WTC11 (cell line): ENCODE results near the gene HMBS. TPM values are rescaled to one million over a fixed set of nuclear protein-coding genes. Genes with fewer than 3 reads are reported as not detected.
"Not testable (repeated sequence)": the region's sequence is repeated elsewhere in the genome, so short reads cannot be mapped to it uniquely, and the experiment has no call there.

Source experiments
- ATAC-seq: fragments of 200-7000 bp; cut with Tn5 transposase; 2 replicates; pipeline ENCODE4 v1.10.0; 2021; ENCODE audit warnings: mild to moderate bottlenecking, moderate library complexity
- CTCF ChIA-PET: fragments of 300-600 bp; sonication (Branson Sonifier 250); formaldehyde crosslinking; loops from one replicate; lab custom pipeline; 2021; ENCODE audit warnings: antibody characterized with exemption; lab: Charles Lee
- POLR2A ChIA-PET: fragments of 350-600 bp; sonication (Branson Sonifier 250); formaldehyde crosslinking; loops from one replicate; lab custom pipeline; 2021; ENCODE audit warnings: antibody characterized with exemption; lab: Charles Lee
- DNase-seq: peaks from one replicate; pipeline ENCODE4 v3.0.0; 2021; ENCODE audit warnings: low spot score
- H3K27ac Mint-ChIP-seq: 2 replicates; pipeline ENCODE4 v1.8.0; 2021; ENCODE audit warnings: mixed read lengths
- H3K27me3 Mint-ChIP-seq: 2 replicates; pipeline ENCODE4 v1.8.0; 2021; ENCODE audit warnings: low read depth, mild to moderate bottlenecking, moderate library complexity, mixed read lengths
- H3K36me3 Mint-ChIP-seq: 2 replicates; pipeline ENCODE4 v1.8.0; 2021; ENCODE audit warnings: mixed read lengths
- H3K4me1 Mint-ChIP-seq: 2 replicates; pipeline ENCODE4 v1.8.0; 2022; ENCODE audit warnings: mixed read lengths
- H3K4me3 Mint-ChIP-seq: 2 replicates; pipeline ENCODE4 v1.8.0; 2021; ENCODE audit warnings: mild to moderate bottlenecking, moderate library complexity, mixed read lengths
- H3K9me3 Mint-ChIP-seq: 2 replicates; pipeline ENCODE4 v1.8.0; 2021; ENCODE audit warnings: mixed read lengths
- CBFB ChIP-seq: sonication (generic); formaldehyde crosslinking; IDR thresholded peaks from 2 replicates; pipeline ENCODE4 v1.8.1; 2022; ENCODE audit warnings: mild to moderate bottlenecking, low read depth, missing genetic modification reagents
- IRF2 ChIP-seq: sonication (generic); formaldehyde crosslinking; IDR thresholded peaks from 2 replicates; pipeline ENCODE4 v1.8.0; 2022; ENCODE audit warnings: low read depth, missing genetic modification reagents, borderline replicate concordance
- TEAD4 ChIP-seq: sonication (generic); formaldehyde crosslinking; IDR thresholded peaks from 2 replicates; pipeline ENCODE4 v1.8.0; 2022; ENCODE audit warnings: mild to moderate bottlenecking, missing genetic modification reagents
- ZNF121 ChIP-seq: sonication (generic); formaldehyde crosslinking; IDR thresholded peaks from 2 replicates; pipeline ENCODE4 v1.8.0; 2023; ENCODE audit warnings: missing genetic modification reagents
- total RNA-seq: library from RNA; stranded (reverse); gene quantifications from 3 replicates; pipeline ENCODE4 v1.2.3, GENCODE V29; 2021
- TF ChIP-seq, protein P1 (sequence below): fragments of 250-450 bp; sonication (Bioruptor Pico); IDR thresholded peaks from 2 replicates; pipeline ENCODE4 v1.9.0; 2021; ENCODE audit warnings: moderate library complexity, mild to moderate bottlenecking, inconsistent platforms, borderline replicate concordance

HMBS gene
- total RNA-seq, 1 experiment from 2014 or later: 62.3 TPM

DNA sequence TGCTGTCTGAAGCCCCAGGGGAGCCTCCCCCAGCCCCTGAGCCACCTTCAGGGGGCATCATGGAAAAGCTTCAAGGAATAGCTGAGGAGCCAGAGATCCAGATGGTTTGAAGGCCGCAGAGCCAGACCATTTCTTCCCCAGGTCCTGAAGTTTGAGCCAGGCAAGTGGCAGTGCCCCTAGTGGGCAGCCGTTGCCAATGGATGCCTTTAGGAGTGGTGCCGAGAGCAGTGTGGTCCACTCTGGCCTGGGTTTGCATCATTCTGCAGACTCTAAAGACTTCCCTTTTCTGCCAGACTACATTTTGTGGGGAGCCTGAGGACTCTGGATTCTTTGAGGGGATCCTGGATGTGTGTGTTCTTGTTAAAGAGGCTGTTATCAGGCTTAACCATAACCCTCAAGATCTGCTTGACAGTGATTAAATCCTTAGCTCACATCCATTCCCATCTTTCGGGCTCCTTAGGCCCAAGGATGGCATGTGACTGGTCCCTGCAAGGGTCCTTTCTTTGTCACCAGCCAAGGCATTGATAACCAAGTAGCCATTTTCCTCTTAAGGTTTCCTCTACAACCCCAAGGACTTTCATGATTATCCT lies 49.8 kb downstream of the HMBS start (continued):
- TF ChIP-seq, protein P1, sequence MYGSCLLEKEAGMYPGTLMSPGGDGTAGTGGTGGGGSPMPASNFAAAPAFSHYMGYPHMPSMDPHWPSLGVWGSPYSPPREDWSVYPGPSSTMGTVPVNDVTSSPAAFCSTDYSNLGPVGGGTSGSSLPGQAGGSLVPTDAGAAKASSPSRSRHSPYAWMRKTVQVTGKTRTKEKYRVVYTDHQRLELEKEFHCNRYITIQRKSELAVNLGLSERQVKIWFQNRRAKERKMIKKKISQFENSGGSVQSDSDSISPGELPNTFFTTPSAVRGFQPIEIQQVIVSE (CRISPR knock-in tag): no peak
- no peak for TF ChIP-seq CBFB (CRISPR knock-in tag)
- TF ChIP-seq IRF2 (CRISPR knock-in tag): no peak
- TF ChIP-seq ZNF121 (CRISPR knock-in tag): no peak
- no peak for TF ChIP-seq TEAD4 (CRISPR knock-in tag)

DNA sequence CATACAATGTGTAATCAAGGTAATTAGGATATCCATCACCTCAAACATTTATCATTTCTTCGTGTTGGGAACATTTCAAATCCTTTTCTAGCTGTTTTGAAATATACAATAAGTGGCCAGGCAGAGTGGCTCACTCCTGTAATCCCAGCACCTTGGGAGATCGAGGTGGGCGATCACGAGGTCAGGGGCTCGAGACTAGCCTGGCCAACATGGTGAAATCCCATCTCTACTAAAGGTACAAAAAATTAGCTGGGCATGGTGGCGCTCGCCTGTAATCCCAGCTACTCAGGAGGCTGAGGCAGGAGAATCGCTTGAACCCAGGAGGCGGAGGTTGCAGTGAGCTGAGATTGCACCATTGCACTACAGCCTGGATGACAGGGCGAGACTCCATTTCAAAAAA lies 54.6 kb downstream of the HMBS start:
- POLR2A ChIA-PET, H3K27ac Mint-ChIP-seq, CTCF ChIA-PET: not testable (repeated sequence)

More for the DNA sequence above, 54.6 kb downstream of the HMBS start:
- not testable (repeated sequence) for DNase-seq, H3K9me3 Mint-ChIP-seq, H3K4me3 Mint-ChIP-seq, H3K4me1 Mint-ChIP-seq, H3K36me3 Mint-ChIP-seq, H3K27me3 Mint-ChIP-seq, ATAC-seq

Other genes starting within 250 kb of the HMBS start
- gene CXCR5, start 201.0 kb upstream of the HMBS start, total RNA-seq: 0.07 TPM in 1 of 3 replicates, not detected in the others
- gene BCL9L, start 159.0 kb upstream of the HMBS start, total RNA-seq: 62.1 to 65.3 TPM (median 64.7 TPM) in 3 replicates
- not detected in 3 replicates for gene UPK2, start 128.6 kb upstream of the HMBS start, total RNA-seq
- not detected in 3 replicates for gene FOXR1, start 113.1 kb upstream of the HMBS start, total RNA-seq
- 39.1 to 42.1 TPM (median 41.7 TPM) in 3 replicates for gene CENATAC, start 86.7 kb upstream of the HMBS start, total RNA-seq
- 1,349 to 1,504 TPM (median 1,464 TPM) in 3 replicates for gene RPS25, start 66.5 kb upstream of the HMBS start, total RNA-seq
- 65.1 to 75.7 TPM (median 65.5 TPM) in 3 replicates for gene TRAPPC4, start 66.1 kb upstream of the HMBS start, total RNA-seq
- gene SLC37A4, start 54.0 kb upstream of the HMBS start, total RNA-seq: 48.6 to 57.0 TPM (median 54.5 TPM) in 3 replicates
- gene HYOU1, start 27.7 kb upstream of the HMBS start, total RNA-seq: 212 to 276 TPM (median 218 TPM) in 3 replicates
- 17.2 to 20.2 TPM (median 18.4 TPM) in 3 replicates for gene VPS11, start 17.1 kb upstream of the HMBS start, total RNA-seq
- 59.6 to 64.6 TPM (median 63.5 TPM) in 3 replicates for gene DPAGT1, start 17.0 kb downstream of the HMBS start, total RNA-seq
- gene C2CD2L, start 22.5 kb downstream of the HMBS start, total RNA-seq: 3.4 to 6.4 TPM (median 4.4 TPM) in 3 replicates
- 34.0 to 37.1 TPM (median 35.4 TPM) in 3 replicates for gene HINFP, start 36.7 kb downstream of the HMBS start, total RNA-seq
- 1.9 to 4.4 TPM (median 2.1 TPM) in 3 replicates for gene ABCG4, start 64.2 kb downstream of the HMBS start, total RNA-seq
- 19.9 to 23.2 TPM (median 20.8 TPM) in 3 replicates for gene NLRX1, start 83.8 kb downstream of the HMBS start, total RNA-seq
- gene NHERF4, start 100.6 kb downstream of the HMBS start, total RNA-seq: 0.32 to 0.59 TPM in 2 of 3 replicates, not detected in the other
- gene CBL, start 121.5 kb downstream of the HMBS start, total RNA-seq: 45.6 to 47.9 TPM (median 46.7 TPM) in 3 replicates
- 20.7 to 26.4 TPM (median 22.1 TPM) in 3 replicates for gene MCAM, start 232.2 kb downstream of the HMBS start, total RNA-seq
- gene RNF26, start 249.6 kb downstream of the HMBS start, total RNA-seq: 90.0 to 91.1 TPM (median 90.6 TPM) in 3 replicates